Amygdala (tissue), 56 donors: ENCODE data around the gene SMAD5.

Experiments used
- DNase-seq, 56 donors: peaks; one replicate each; lab custom pipeline; 2025; lab: John Stamatoyannopoulos, UW

The SMAD5 gene

GRCh38 chr5:136114414-136115125 lies 18.1 kb upstream of the SMAD5 start:
- no peak for DNase-seq

GRCh38 chr5:136115183-136115865 lies 17.3 kb upstream of the SMAD5 start:
- DNase-seq = no peak

- no peak for DNase-seq
Observed at GRCh38 chr5:136120529-136120928, 12.1 kb upstream of the SMAD5 start.

GRCh38 chr5:136123236-136123768 lies 9.3 kb upstream of the SMAD5 start:
- DNase-seq = no peak

- DNase-seq = no peak
Observed at GRCh38 chr5:136127560-136127959, 5.1 kb upstream of the SMAD5 start.

- peak in 2 of 56 donors; percentile 1 to 9 for DNase-seq
Observed at GRCh38 chr5:136128481-136128880, 4.2 kb upstream of the SMAD5 start.

GRCh38 chr5:136129445-136129844 lies 3.2 kb upstream of the SMAD5 start:
- no peak for DNase-seq

- DNase-seq = no peak
Observed at GRCh38 chr5:136130581-136130980, 2.1 kb upstream of the SMAD5 start.

- DNase-seq = peak in 16 of 56 donors; percentile 1 to 38 (median 9)
Observed at GRCh38 chr5:136132087-136132486, 558 bp upstream of the SMAD5 start.

- DNase-seq = peak in 35 of 56 donors; percentile 4 to 65 (median 42)
Observed at GRCh38 chr5:136133222-136133921, 727 bp downstream of the SMAD5 start.

GRCh38 chr5:136133922-136134379 lies 1.3 kb downstream of the SMAD5 start:
- DNase-seq = no peak

- no peak for DNase-seq
Observed at GRCh38 chr5:136134653-136135052, 2.0 kb downstream of the SMAD5 start.

GRCh38 chr5:136135536-136135935 lies 2.9 kb downstream of the SMAD5 start:
- DNase-seq = no peak

GRCh38 chr5:136137497-136138220 lies 5.0 kb downstream of the SMAD5 start:
- no peak for DNase-seq

GRCh38 chr5:136141561-136141960 lies 8.9 kb downstream of the SMAD5 start:
- no peak for DNase-seq

- no peak for DNase-seq
Observed at GRCh38 chr5:136143312-136143711, 10.7 kb downstream of the SMAD5 start.

GRCh38 chr5:136143763-136144162 lies 11.1 kb downstream of the SMAD5 start:
- DNase-seq = no peak

- DNase-seq = no peak
Observed at GRCh38 chr5:136145030-136145429, 12.4 kb downstream of the SMAD5 start.

GRCh38 chr5:136146201-136146600 lies 13.6 kb downstream of the SMAD5 start:
- no peak for DNase-seq

- no peak for DNase-seq
Observed at GRCh38 chr5:136147632-136148031, 15.0 kb downstream of the SMAD5 start.
